ENCODE data around the gene ATP5F1D. TPM values are rescaled to one million over a fixed set of nuclear protein-coding genes. Genes with fewer than 3 reads are reported as not detected.

The ATP5F1D gene
- total and polyA plus RNA-seq, 2 of the 13 experiments (the other 11 are each of a cell fraction or from before 2014, with no cell fraction given) = 39.4 to 78.7 TPM

- TF ChIP-seq PAXIP1 (CRISPR knock-in tag; conservative IDR thresholded peaks at IDR 0.05) (peak; percentile 44), ZNF367 (CRISPR knock-in tag; IDR thresholded peaks at IDR 0.05; ENCODE audit: borderline replicate concordance) (no peak), TOE1 (CRISPR knock-in tag; IDR thresholded peaks at IDR 0.05) (no peak), THRA (CRISPR knock-in tag; IDR thresholded peaks at IDR 0.05; ENCODE audit: borderline replicate concordance) (peak; percentile 30; the same call in 1 of the 2 replicates), MAF1 (CRISPR knock-in tag; IDR thresholded peaks at IDR 0.05; ENCODE audit: borderline replicate concordance) (no peak), BCLAF1 (IDR thresholded peaks at IDR 0.05) (no peak), SNAPC5 (CRISPR knock-in tag; IDR thresholded peaks at IDR 0.05; ENCODE audit: borderline replicate concordance) (no peak), ZNF160 (CRISPR knock-in tag; IDR thresholded peaks at IDR 0.05) (no peak), SP1 (IDR thresholded peaks at IDR 0.05) (no peak), SP1 (CRISPR knock-in tag; IDR thresholded peaks at IDR 0.05) (no peak), ZFP82 (CRISPR knock-in tag; IDR thresholded peaks at IDR 0.05; ENCODE audit: borderline replicate concordance) (no peak), MIER2 (CRISPR knock-in tag; IDR thresholded peaks at IDR 0.05) (no peak), FOXA3 (CRISPR knock-in tag; IDR thresholded peaks at IDR 0.05) (no peak), BORCS8-MEF2B (CRISPR knock-in tag; IDR thresholded peaks at IDR 0.05) (no peak), ADNP (CRISPR knock-in tag; IDR thresholded peaks at IDR 0.05) (no peak), ZNF510 (CRISPR knock-in tag; IDR thresholded peaks at IDR 0.05; ENCODE audit: low read depth) (no peak), SRY (CRISPR knock-in tag; IDR thresholded peaks at IDR 0.05) (no peak), THAP11 (CRISPR knock-in tag; IDR thresholded peaks at IDR 0.05) (no peak), ZXDC (CRISPR knock-in tag; IDR thresholded peaks at IDR 0.05) (no peak), PPARG (CRISPR knock-in tag; conservative IDR thresholded peaks at IDR 0.05) (no peak), POLR2AphosphoS5 (IDR thresholded peaks at IDR 0.05; ENCODE audit: low read depth, low read length) (0 out of 2 replicates have a peak, but pooled peaks have one; percentile 33)
Measured at GRCh38 chr19:1284293-1284978, 42.9 kb downstream of the ATP5F1D start (continued).

Data from HepG2 (cell line).